ENCODE measurements around the gene ARHGEF4.

ARHGEF4 gene

GRCh38 chr2:130814931-130815680 is 21.6 kb upstream of the ARHGEF4 start:
- no peak for DNase-seq (ENCODE audit: low read depth in 1 of 2, low spot score in 1 of 2)

GRCh38 chr2:130818809-130819208 is 17.9 kb upstream of the ARHGEF4 start:
- DNase-seq (ENCODE audit: low read depth in 1 of 2, low spot score in 1 of 2), result no peak

- DNase-seq (ENCODE audit: low read depth in 1 of 2, low spot score in 1 of 2), result no peak
Observed at GRCh38 chr2:130819226-130819607, 17.5 kb upstream of the ARHGEF4 start.

GRCh38 chr2:130819608-130820278 is 17.0 kb upstream of the ARHGEF4 start:
- DNase-seq (ENCODE audit: low read depth in 1 of 2, low spot score in 1 of 2), result no peak

- no peak for DNase-seq (ENCODE audit: low read depth in 1 of 2, low spot score in 1 of 2)
Observed at GRCh38 chr2:130820279-130820861, 16.3 kb upstream of the ARHGEF4 start.

GRCh38 chr2:130821867-130822266 is 14.8 kb upstream of the ARHGEF4 start:
- no peak for DNase-seq (ENCODE audit: low read depth in 1 of 2, low spot score in 1 of 2)

- no peak for DNase-seq (ENCODE audit: low read depth in 1 of 2, low spot score in 1 of 2)
Observed at GRCh38 chr2:130822766-130823165, 13.9 kb upstream of the ARHGEF4 start.

- no peak for DNase-seq (ENCODE audit: low read depth in 1 of 2, low spot score in 1 of 2)
Observed at GRCh38 chr2:130823171-130823885, 13.4 kb upstream of the ARHGEF4 start.

GRCh38 chr2:130823886-130824491 is 12.7 kb upstream of the ARHGEF4 start:
- DNase-seq (ENCODE audit: low read depth in 1 of 2, low spot score in 1 of 2), result peak in 1 of 2 donors; percentile 25

GRCh38 chr2:130824492-130825061 is 12.1 kb upstream of the ARHGEF4 start:
- peak; percentile 28 to 80 for DNase-seq (ENCODE audit: low read depth in 1 of 2, low spot score in 1 of 2)

- DNase-seq (ENCODE audit: low read depth in 1 of 2, low spot score in 1 of 2), result no peak
Observed at GRCh38 chr2:130825231-130825965, 11.3 kb upstream of the ARHGEF4 start.

GRCh38 chr2:130825966-130826253 is 10.8 kb upstream of the ARHGEF4 start:
- DNase-seq (ENCODE audit: low read depth in 1 of 2, low spot score in 1 of 2), result no peak

- DNase-seq (ENCODE audit: low read depth in 1 of 2, low spot score in 1 of 2), result no peak
Observed at GRCh38 chr2:130826419-130826818, 10.3 kb upstream of the ARHGEF4 start.

- no peak for DNase-seq (ENCODE audit: low read depth in 1 of 2, low spot score in 1 of 2)
Observed at GRCh38 chr2:130826821-130827501, 9.8 kb upstream of the ARHGEF4 start.

- no peak for DNase-seq (ENCODE audit: low read depth in 1 of 2, low spot score in 1 of 2)
Observed at GRCh38 chr2:130827502-130828251, 9.0 kb upstream of the ARHGEF4 start.

GRCh38 chr2:130828461-130828860 is 8.3 kb upstream of the ARHGEF4 start:
- DNase-seq (ENCODE audit: low read depth in 1 of 2, low spot score in 1 of 2), result no peak

- no peak for DNase-seq (ENCODE audit: low read depth in 1 of 2, low spot score in 1 of 2)
Observed at GRCh38 chr2:130829015-130829414, 7.7 kb upstream of the ARHGEF4 start.

GRCh38 chr2:130830538-130830937 is 6.2 kb upstream of the ARHGEF4 start:
- DNase-seq (ENCODE audit: low read depth in 1 of 2, low spot score in 1 of 2), result no peak

- no peak for DNase-seq (ENCODE audit: low read depth in 1 of 2, low spot score in 1 of 2)
Observed at GRCh38 chr2:130831356-130831755, 5.4 kb upstream of the ARHGEF4 start.

Measured in activated CD4-positive, alpha-beta T cell treated with anti-CD3 and anti-CD28 coated beads, Interleukin-2, amount 50 U/mL, for 24 hours (primary cell).